NCI-H1092 (cell line): ENCODE data around the gene HLCS.
A peak's percentile ranks its signal among the peaks of the same experiment; 100 is the strongest.

ENCODE experiments used
- DNase-seq: peaks from one replicate; lab custom pipeline; 2025; lab: John Stamatoyannopoulos, UW

HLCS gene

GRCh38 chr21:36914244-36915013 lies 52.0 kb downstream of the HLCS start:
- DNase-seq, result no peak

DNA sequence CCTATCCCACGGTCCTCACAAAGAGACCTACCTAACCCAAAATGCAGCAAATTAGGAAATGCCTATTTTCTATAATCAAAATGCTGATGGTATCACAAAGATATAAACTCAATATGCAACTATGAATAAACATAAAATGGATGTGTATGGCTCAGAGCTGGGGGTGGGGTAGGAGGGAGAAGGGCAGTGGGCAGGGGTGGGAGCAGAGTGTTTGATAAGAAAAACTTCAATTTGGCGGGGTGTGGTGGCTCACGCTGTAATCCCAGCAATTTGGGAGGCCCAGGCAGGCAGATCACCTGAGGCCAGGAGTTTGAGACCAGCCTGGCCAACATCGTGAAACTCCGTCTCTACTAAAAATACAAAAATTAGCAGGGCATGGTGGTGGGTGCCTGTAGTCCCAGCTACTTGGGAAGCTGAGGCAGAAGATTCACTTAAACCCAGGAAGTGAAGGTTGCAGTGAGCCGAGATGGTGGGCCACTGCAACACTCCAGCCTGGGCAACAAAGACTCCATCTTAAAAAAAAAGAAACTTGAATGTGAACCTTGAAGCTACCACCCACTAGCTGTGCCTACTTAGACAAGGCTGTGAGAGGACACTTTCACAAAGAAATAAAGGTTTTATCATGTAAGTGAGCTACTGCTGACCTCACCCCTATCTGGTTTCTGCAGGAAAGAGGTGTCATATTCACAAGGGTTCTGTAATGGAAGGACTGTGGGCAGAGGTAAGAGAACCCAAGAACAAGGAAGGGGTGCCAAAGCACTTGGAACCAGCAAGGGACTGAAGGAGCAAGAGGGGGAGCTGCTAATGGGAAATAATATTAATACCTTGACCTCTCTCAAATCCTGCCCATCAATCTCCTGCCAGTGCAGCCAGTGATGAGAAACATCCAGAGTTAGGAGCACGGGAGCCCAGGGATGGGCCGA lies 53.0 kb downstream of the HLCS start:
- no peak for DNase-seq

- DNase-seq, result peak; percentile 41
These were observed 55.7 kb downstream of the HLCS start for GRCh38 chr21:36910581-36911307.

DNA sequence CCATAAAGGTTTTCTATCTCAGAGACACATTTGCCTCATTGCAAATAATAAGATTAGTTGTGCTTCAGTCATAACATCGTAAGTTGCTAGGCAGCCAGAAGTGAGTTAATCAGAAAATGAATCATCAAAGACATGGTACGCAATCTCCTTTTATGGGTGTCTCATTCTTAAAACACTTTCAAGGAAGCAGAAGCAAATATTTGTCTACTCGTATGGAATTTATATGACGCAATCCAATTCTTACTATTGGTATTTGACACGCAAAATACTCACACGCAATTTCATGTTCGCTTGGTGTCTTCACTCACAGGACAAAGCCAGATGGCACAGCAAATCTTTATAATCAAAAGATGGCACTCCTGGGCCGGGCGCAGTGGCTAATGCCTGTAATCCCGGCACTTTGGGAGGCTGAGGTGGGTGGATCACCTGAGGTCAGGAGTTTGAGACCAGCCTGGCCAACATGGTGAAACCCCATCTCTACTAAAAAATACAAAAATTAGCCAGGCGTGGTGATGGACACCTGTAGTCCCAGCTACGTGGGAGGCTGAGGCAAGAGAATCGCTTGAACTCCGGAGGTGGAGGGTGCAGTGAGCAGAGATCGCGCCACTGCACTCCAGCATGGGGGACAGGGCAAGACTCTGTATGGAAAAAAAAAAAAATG lies 56.4 kb downstream of the HLCS start:
- no peak for DNase-seq

DNA sequence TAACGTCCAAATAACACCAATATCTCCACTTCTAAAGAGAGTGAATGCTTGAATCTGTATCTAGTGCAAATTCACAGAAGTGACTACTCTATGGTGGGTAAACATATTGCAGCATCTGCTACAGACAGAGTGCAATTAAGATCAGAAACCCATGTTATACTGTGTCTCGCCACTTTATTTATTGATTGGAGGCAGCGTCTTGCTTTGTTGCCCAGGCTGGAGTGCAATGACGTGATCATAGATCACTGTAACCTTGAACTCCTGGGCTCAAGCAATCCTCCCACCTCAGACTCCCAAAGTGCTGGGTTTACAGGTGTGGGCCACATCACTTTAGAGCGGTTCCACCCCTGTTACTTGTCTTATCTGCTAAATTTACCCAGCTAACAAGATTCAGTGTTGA lies 57.0 kb downstream of the HLCS start:
- DNase-seq, result no peak

GRCh38 chr21:36908260-36908908 lies 58.1 kb downstream of the HLCS start:
- DNase-seq, result no peak

GRCh38 chr21:36904093-36904666 lies 62.3 kb downstream of the HLCS start:
- no peak for DNase-seq

DNA sequence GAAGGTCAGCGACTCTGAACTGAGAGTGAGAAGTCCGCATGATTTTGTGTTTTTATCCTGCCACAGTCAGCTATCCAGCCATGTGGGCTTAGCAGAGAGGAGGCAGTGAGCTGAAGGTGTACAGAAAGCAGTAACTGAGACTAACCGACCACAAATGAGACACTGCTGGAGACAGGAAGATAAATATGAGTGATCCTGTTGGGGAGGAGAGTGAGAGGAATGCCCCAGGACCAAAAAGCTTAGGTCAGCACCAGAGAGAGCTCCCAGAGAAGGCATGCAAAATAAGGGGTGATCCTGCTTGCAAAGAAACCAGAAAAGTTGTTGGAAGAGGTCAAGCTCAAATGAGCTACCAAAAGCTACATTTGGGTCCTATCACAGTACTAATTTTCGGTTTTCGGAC lies 63.7 kb downstream of the HLCS start:
- no peak for DNase-seq

DNA sequence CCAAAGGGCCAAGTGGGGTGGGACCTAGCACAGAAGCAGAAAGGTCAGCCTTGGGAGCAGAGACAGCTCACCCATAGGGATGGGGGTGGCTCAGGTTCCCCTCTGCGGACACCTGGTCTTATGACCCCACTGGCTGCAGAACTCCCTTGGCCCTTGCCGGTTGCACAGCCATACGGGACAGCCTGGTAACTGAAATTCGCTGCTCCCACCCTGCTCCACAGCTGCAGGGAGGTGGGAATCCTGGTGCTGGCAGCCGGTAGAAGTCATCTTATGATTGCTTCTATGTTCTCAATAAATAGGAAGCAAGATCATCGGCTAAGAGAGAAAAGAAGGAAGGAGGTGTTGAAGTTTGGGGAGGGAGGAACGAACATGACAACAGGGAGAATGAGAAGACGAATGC lies 64.1 kb downstream of the HLCS start:
- no peak for DNase-seq

DNA sequence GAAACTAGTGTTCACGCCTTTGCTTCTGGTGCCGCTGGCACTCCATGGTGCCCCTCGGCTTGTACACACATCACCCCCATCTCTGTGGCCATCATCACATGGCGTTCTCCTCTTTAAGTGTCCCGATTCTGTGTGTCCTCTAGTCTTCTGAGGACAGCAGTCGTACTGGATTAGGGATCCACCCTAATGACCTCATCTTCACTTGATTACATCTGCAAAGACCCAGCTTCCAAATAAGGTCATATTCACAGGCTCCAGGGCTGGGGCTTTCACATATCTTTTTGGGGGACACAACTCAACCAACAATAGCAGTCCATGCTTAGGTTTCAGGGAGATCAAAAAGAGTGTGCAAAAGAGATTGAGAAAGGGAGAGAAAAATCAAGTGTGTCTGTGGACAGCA lies 64.9 kb downstream of the HLCS start:
- no peak for DNase-seq

GRCh38 chr21:36893581-36893980 lies 72.9 kb downstream of the HLCS start:
- DNase-seq, result no peak

- no peak for DNase-seq
These were observed 74.3 kb downstream of the HLCS start for GRCh38 chr21:36892201-36892600.

DNA sequence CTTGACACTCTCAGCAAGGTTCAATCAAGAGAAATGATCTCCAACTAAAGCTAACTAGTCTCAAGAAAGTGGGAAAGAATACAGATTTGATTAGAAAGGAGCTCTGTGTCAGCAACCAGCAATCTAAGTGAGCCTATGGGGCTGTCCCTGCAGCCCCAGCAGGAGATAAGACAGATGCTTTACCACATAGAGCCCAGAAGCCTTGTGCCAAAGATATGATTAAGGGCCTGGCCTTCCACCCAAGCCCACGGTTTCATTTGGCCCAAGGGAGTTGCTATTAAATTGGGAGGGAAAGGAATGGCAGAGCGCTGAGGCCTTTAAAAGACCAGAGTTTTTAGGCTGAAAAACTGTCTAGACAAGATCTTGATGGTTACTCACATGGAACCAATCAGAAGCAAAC lies 74.8 kb downstream of the HLCS start:
- no peak for DNase-seq

- no peak for DNase-seq
These were observed 75.3 kb downstream of the HLCS start for GRCh38 chr21:36891121-36891520.

DNA sequence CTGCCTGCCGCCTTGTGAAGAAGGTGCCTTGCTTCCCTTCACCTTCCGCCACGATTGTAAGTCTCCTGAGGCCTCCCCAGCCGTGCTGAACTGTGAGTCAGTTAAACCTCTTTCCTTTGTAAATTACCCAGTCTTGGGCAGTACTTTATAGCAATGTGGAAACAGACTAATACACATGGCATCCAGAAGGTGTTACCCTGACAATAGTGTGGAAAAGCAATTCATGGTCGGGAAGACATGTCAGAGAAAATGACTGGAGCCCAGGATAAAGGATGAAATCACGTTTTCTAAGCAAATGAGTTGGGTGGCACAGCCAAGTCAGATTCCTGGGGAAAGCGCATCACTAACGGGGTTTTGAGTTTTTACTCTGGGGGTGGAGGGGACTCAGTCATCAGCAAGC lies 76.4 kb downstream of the HLCS start:
- DNase-seq, result no peak

GRCh38 chr21:36889401-36889800 lies 77.1 kb downstream of the HLCS start:
- DNase-seq, result no peak

GRCh38 chr21:36888466-36888865 lies 78.0 kb downstream of the HLCS start:
- DNase-seq, result no peak

DNA sequence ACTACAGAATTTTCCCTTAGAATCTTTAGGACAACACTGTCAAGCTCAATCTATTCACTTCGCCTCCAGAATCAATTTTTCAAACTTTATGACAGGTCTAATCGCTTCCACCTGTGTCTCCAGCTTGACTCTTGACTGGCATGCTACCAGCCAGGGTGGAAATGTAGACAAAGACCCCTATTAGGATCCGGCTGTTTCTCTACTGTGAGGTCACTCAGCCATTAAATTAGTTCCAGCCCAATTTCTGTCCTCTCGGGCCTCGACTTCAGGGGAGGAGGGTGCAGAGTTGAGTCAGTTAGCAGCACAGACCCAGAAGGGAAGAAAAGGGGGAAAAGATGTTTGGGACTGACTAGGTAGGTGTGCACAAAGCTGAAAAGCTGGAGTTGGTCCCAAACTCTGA lies 78.5 kb downstream of the HLCS start:
- no peak for DNase-seq

GRCh38 chr21:36883532-36884486 lies 82.7 kb downstream of the HLCS start:
- DNase-seq, result no peak

DNA sequence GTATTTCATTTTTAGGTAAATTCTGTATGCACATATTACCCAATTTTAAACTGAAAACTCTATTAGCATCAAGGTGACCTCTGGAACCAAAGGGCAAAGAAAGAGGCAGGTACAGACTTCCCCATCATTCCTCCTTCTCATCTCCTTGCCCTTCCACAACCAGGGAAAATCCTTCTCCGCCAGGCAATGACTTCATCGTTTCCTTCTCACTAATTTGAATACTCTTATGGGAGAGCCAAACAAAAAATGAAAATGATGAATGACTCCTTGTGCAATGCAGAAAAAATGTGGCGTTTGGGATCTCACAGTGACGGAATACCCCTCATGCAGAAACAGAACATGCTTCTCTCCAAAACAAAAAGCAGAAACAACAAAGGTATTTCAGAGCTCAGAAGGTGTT lies 83.7 kb downstream of the HLCS start:
- DNase-seq, result no peak
